ENCODE measurements around the gene SH3BP5.

Gene SH3BP5

GRCh38 chr3:15286022-15286421, 46.4 kb downstream of the SH3BP5 start:
- DNase-seq (ENCODE audit: insufficient read length, low spot score) (no peak), FAIRE-seq (no peak)
- TF ChIP-seq CTCF (IDR thresholded peaks at IDR 0.05; ENCODE audit: insufficient read depth, missing control alignments): no peak

GRCh38 chr3:15284121-15284889, 48.1 kb downstream of the SH3BP5 start:
- DNase-seq (ENCODE audit: insufficient read length, low spot score): no peak
- no peak for TF ChIP-seq CTCF (IDR thresholded peaks at IDR 0.05; ENCODE audit: insufficient read depth, missing control alignments)
- no peak for FAIRE-seq

- FAIRE-seq (no peak), DNase-seq (ENCODE audit: insufficient read length, low spot score) (no peak)
- TF ChIP-seq CTCF (IDR thresholded peaks at IDR 0.05; ENCODE audit: insufficient read depth, missing control alignments): no peak
Observed at GRCh38 chr3:15283702-15284101, 48.7 kb downstream of the SH3BP5 start.

GRCh38 chr3:15281817-15282216, 50.6 kb downstream of the SH3BP5 start:
- no peak for TF ChIP-seq CTCF (IDR thresholded peaks at IDR 0.05; ENCODE audit: insufficient read depth, missing control alignments)
- DNase-seq (ENCODE audit: insufficient read length, low spot score): no peak
- FAIRE-seq: no peak

GRCh38 chr3:15280853-15281532, 51.4 kb downstream of the SH3BP5 start:
- TF ChIP-seq CTCF (IDR thresholded peaks at IDR 0.05; ENCODE audit: insufficient read depth, missing control alignments): no peak
- DNase-seq (ENCODE audit: insufficient read length, low spot score): no peak
- FAIRE-seq: no peak

- no peak for FAIRE-seq
- no peak for DNase-seq (ENCODE audit: insufficient read length, low spot score)
- no peak for TF ChIP-seq CTCF (IDR thresholded peaks at IDR 0.05; ENCODE audit: insufficient read depth, missing control alignments)
Observed at GRCh38 chr3:15279671-15280402, 52.5 kb downstream of the SH3BP5 start.
